Epithelial cell of esophagus (primary cell): ENCODE results near the gene C10orf120.
A peak's percentile ranks its signal among the peaks of the same experiment; 100 is the strongest.

ENCODE experiments used
- DNase-seq: peaks from one replicate; pipeline ENCODE4 v3.0.0; 2010; ENCODE audit warnings: low read depth
- H3K4me3 ChIP-seq: 2 replicates; pipeline ENCODE4 v1.5.1; 2011; ENCODE audit warnings: mild to moderate bottlenecking, low read length, control low read depth
- CTCF ChIP-seq: IDR thresholded peaks from 2 replicates; pipeline ENCODE4 v1.5.1; 2011; ENCODE audit warnings: low read depth, mild to moderate bottlenecking, low read length, control low read depth, inconsistent platforms; ENCODE audit not compliant: insufficient read depth; ENCODE audit errors: missing control alignments

The C10orf120 gene

GRCh38 chr10:122699796-122700455, at the start of gene C10orf120:
TSS of gene C10orf120 (minus strand) at chr10:122699846. CDS start at chr10:122699790, 56 bp downstream.
- TF ChIP-seq CTCF, result no peak
- H3K4me3 ChIP-seq, result no peak within 1 kb of the TSS
- DNase-seq, result no peak

GRCh38 chr10:122748496-122748895, 48.9 kb upstream of the C10orf120 start:
- no peak for DNase-seq
- H3K4me3 ChIP-seq, result no peak overlapping the region
- TF ChIP-seq CTCF, result no peak

GRCh38 chr10:122746408-122746807, 46.8 kb upstream of the C10orf120 start:
- TF ChIP-seq CTCF, result no peak
- peak; percentile 82 for DNase-seq
- no peak overlapping the region for H3K4me3 ChIP-seq

- no peak for DNase-seq
- no peak overlapping the region for H3K4me3 ChIP-seq
- no peak for TF ChIP-seq CTCF
These were observed 44.6 kb upstream of the C10orf120 start for GRCh38 chr10:122744257-122744656.

- no peak for DNase-seq
- no peak for TF ChIP-seq CTCF
- no peak overlapping the region for H3K4me3 ChIP-seq
These were observed 41.0 kb upstream of the C10orf120 start for GRCh38 chr10:122740640-122741039.

- DNase-seq, result no peak
- no peak for TF ChIP-seq CTCF
- H3K4me3 ChIP-seq, result no peak overlapping the region
These were observed 38.4 kb upstream of the C10orf120 start for GRCh38 chr10:122738031-122738430.

GRCh38 chr10:122733931-122734665, 34.5 kb upstream of the C10orf120 start:
- DNase-seq, result no peak
- TF ChIP-seq CTCF, result no peak
- no peak overlapping the region for H3K4me3 ChIP-seq
